Colonic mucosa (tissue), 4 donors: ENCODE data around the gene IFT22. TPM values are rescaled to one million over a fixed set of nuclear protein-coding genes. Genes with fewer than 3 reads are reported as not detected.
"Not testable (repeated sequence)": the region's sequence is repeated elsewhere in the genome, so short reads cannot be mapped to it uniquely, and the experiment has no call there.

Source experiments
- DNase-seq: peaks from one replicate; pipeline ENCODE4 v3.0.0-alpha.2; 2020
- H3K27ac ChIP-seq: fragments of 200-600 bp; one replicate; pipeline ENCODE4 v1.8.0; 2021
- H3K27me3 ChIP-seq: fragments of 200-600 bp; one replicate; pipeline ENCODE4 v1.8.0; 2021
- H3K36me3 ChIP-seq: fragments of 200-600 bp; one replicate; pipeline ENCODE4 v1.8.0; 2021
- H3K4me1 ChIP-seq: fragments of 200-600 bp; one replicate; pipeline ENCODE4 v1.8.0; 2021; ENCODE audit warnings: mild to moderate bottlenecking
- H3K4me3 ChIP-seq: fragments of 200-600 bp; one replicate; pipeline ENCODE4 v1.8.0; 2021
- H3K9ac ChIP-seq, 2 donors: one replicate each; pipeline ENCODE4 v1.7.0; 2013; ENCODE audit warnings: control low read depth in 2 of 2, low read depth in 2 of 2, low read length in 2 of 2
- H3K9me3 ChIP-seq: fragments of 200-600 bp; one replicate; pipeline ENCODE4 v1.8.0; 2021
- CTCF ChIP-seq: fragments of 200-600 bp; IDR thresholded peaks from one replicate; pipeline ENCODE4 v1.8.0; 2022; ENCODE audit warnings: antibody characterized with exemption, mild to moderate bottlenecking
- intact Hi-C: fragments of 100-400 bp; cut with DNase I; formaldehyde crosslinking; loops from one replicate; pipeline ENCODE4 v1.14.1; 2022
- total RNA-seq, 2 donors: library from RNA; stranded (reverse); fragmentation: NEBNext Ultra II Directional in 1 of 2; extraction: Animal tissue kit (Norgen Biotek cat#: 25700) in 1 of 2; gene quantifications; one replicate each; pipeline ENCODE4 v1.2.1, GENCODE V29; 2021
- donor health status: healthy.
- donor health status: DM: no; HTN: no; CAD: no.
- donor health status: DM: no; HTN: no; CAD: no.

The IFT22 gene
- total RNA-seq, 2 donors from 2014 or later: 11.3 to 12.9 TPM

- intact Hi-C loops: no loop called here
- Histone ChIP-seq H3K4me3 (no peak overlapping the region), H3K4me1 (no peaks in the 10 kb centered on the region), H3K9ac (no peak overlapping the region), H3K36me3 (no peaks in the 10 kb centered on the region), H3K27me3 (no peaks in the 10 kb centered on the region), H3K27ac (no peak overlapping the region), H3K9me3 (no peaks in the 10 kb centered on the region)
- no peak for DNase-seq
- TF ChIP-seq CTCF: no peak
These were observed 34.6 kb downstream of the IFT22 start for GRCh38 chr7:101287032-101287431.

- H3K4me1 ChIP-seq, H3K4me3 ChIP-seq, DNase-seq, intact Hi-C loops, H3K9me3 ChIP-seq, H3K27me3 ChIP-seq, H3K36me3 ChIP-seq, H3K9ac ChIP-seq, H3K27ac ChIP-seq: not testable (repeated sequence)
These were observed 35.7 kb downstream of the IFT22 start for GRCh38 chr7:101285880-101286279.

- no peak overlapping the region for H3K4me3 ChIP-seq
- DNase-seq: no peak
- intact Hi-C loops: no loop called here
These were observed 36.4 kb downstream of the IFT22 start for GRCh38 chr7:101285171-101285570.

GRCh38 chr7:101280912-101281311, 40.7 kb downstream of the IFT22 start:
- H3K36me3 ChIP-seq, H3K4me3 ChIP-seq, DNase-seq, H3K4me1 ChIP-seq, H3K9me3 ChIP-seq, H3K27ac ChIP-seq, H3K27me3 ChIP-seq, H3K9ac ChIP-seq: not testable (repeated sequence)
- intact Hi-C loops: loop anchor here (5.0 kb wide), 2 partner anchors 89 to 134 kb away; no protein-coding TSS in a partner anchor

More at GRCh38 chr7:101285171-101285570, 36.4 kb downstream of the IFT22 start:
- Histone ChIP-seq H3K27me3 (no peaks in the 10 kb centered on the region), H3K9ac (no peak overlapping the region), H3K36me3 (no peaks in the 10 kb centered on the region), H3K4me1 (no peaks in the 10 kb centered on the region), H3K27ac (no peak overlapping the region), H3K9me3 (no peaks in the 10 kb centered on the region)
- TF ChIP-seq CTCF: no peak

GRCh38 chr7:101278461-101279292, 42.9 kb downstream of the IFT22 start:
- intact Hi-C loops: no loop called here
- TF ChIP-seq CTCF: no peak
- no peak for DNase-seq
- Histone ChIP-seq H3K4me1 (no peaks in the 10 kb centered on the region), H3K9ac (no peak overlapping the region), H3K27me3 (no peaks in the 10 kb centered on the region), H3K27ac (no peak overlapping the region), H3K36me3 (no peaks in the 10 kb centered on the region), H3K4me3 (no peak overlapping the region), H3K9me3 (no peaks in the 10 kb centered on the region)

- no peaks in the 10 kb centered on the region for H3K36me3 ChIP-seq
- H3K27me3 ChIP-seq: no peaks in the 10 kb centered on the region
- no peak overlapping the region for H3K27ac ChIP-seq
- no peak overlapping the region for H3K4me3 ChIP-seq
- intact Hi-C loops: no loop called here
- no peak for DNase-seq
- H3K4me1 ChIP-seq: no peaks in the 10 kb centered on the region
- no peak for TF ChIP-seq CTCF
- no peaks in the 10 kb centered on the region for H3K9me3 ChIP-seq
- no peak overlapping the region for H3K9ac ChIP-seq
These were observed 44.5 kb downstream of the IFT22 start for GRCh38 chr7:101277155-101277554.
